AG04450 (cell line): ENCODE results near the gene TGFBR3L. TPM values are rescaled to one million over a fixed set of nuclear protein-coding genes. Genes with fewer than 3 reads are reported as not detected.

Experiments
- CTCF ChIA-PET: fragments of 300-600, 350-600 bp; formaldehyde crosslinking; extraction: SDS; loops from one replicate; lab custom pipeline; 2022; ENCODE audit warnings: antibody characterized with exemption, inconsistent platforms; lab: Charles Lee
- POLR2A ChIA-PET: fragments of 350-600 bp; formaldehyde crosslinking; extraction: SDS; loops from one replicate; lab custom pipeline; 2021; ENCODE audit warnings: antibody characterized with exemption, inconsistent platforms; lab: Yijun Ruan, JAX
- DNase-seq: peaks from one replicate; pipeline ENCODE4 v3.0.0-alpha.2; 2011; ENCODE audit warnings: low read depth, low spot score
- H3K27ac ChIP-seq: one replicate; pipeline ENCODE4 v1.5.1; 2012; ENCODE audit warnings: low read depth, low read length, control low read depth
- H3K27me3 ChIP-seq: one replicate; pipeline ENCODE4 v1.6.0; 2012; ENCODE audit warnings: low read length; ENCODE audit not compliant: control insufficient read depth, insufficient read depth
- H3K4me3 ChIP-seq: 2 replicates; pipeline ENCODE4 v1.5.1; 2011; ENCODE audit warnings: mild to moderate bottlenecking, low read depth, low read length, control low read depth
- H3K9me3 ChIP-seq: 2 replicates; pipeline ENCODE4 v1.5.1; 2012; ENCODE audit warnings: low read length; ENCODE audit not compliant: control insufficient read depth, insufficient read depth
- CTCF ChIP-seq: IDR thresholded peaks from 2 replicates; pipeline ENCODE4 v1.5.1; 2011; ENCODE audit warnings: low read depth, low read length, control low read depth, inconsistent platforms
- polyA plus RNA-seq: library from polyadenylated mRNA; depleted of rRNA; stranded (reverse); fragments of >200 nt; gene quantifications from 2 replicates; pipeline ENCODE4 v1.2.3, GENCODE V29; 2011

TGFBR3L gene
- polyA plus RNA-seq, 1 experiment = not detected

GRCh38 chr19:7924651-7925170 is 10.1 kb downstream of the TGFBR3L start:
- Histone ChIP-seq H3K4me3 (no peak overlapping the region; the same call in 1 of the 2 replicates), H3K27me3 (no peaks in the 10 kb centered on the region), H3K9me3 (no peaks in the 10 kb centered on the region), H3K27ac (no peak overlapping the region)
- ChIA-PET CTCF (interaction anchor here (0.7 kb wide), 1 partner anchor 429 kb away, joined by 10 read pairs; no protein-coding TSS in a partner anchor), POLR2A (interaction anchor here (0.6 to 1.0 kb wide), 2 partner anchors 21 to 47 kb away, joined by 3 to 9 read pairs; partner anchors contain the start of gene MAP2K7)
- DNase-seq = no peak
- no peak for TF ChIP-seq CTCF

GRCh38 chr19:7925171-7925851 is 10.7 kb downstream of the TGFBR3L start:
- Histone ChIP-seq H3K4me3 (peak overlapping the region; percentile 50), H3K27me3 (no peaks in the 10 kb centered on the region), H3K9me3 (no peaks in the 10 kb centered on the region), H3K27ac (no peak overlapping the region)
- no peak for DNase-seq
- TF ChIP-seq CTCF = peak; percentile 79
- CTCF ChIA-PET = no interaction called here
- POLR2A ChIA-PET = no interaction called here

- Histone ChIP-seq H3K9me3 (no peaks in the 10 kb centered on the region), H3K4me3 (peak within 1 kb of the TSS; percentile 57), H3K27ac (no peak within 1 kb of the TSS), H3K27me3 (no peaks in the 10 kb centered on the region)
- TF ChIP-seq CTCF = peak; percentile 7; the same call in 1 of the 2 replicates
- ChIA-PET POLR2A (no interaction called here), CTCF (interaction anchor here (1.5 kb wide), 1 partner anchor 18 kb away, joined by 3 read pairs; no protein-coding TSS in a partner anchor)
- no peak for DNase-seq
Measured at GRCh38 chr19:7926021-7926726, 11.5 kb downstream of the TGFBR3L start, which contains the start of gene CTXN1. Gene CTXN1, minus strand, starts transcription at chr19:7926135. Its CDS starts 597 bp downstream, at chr19:7925538.

- CTCF ChIA-PET = interaction anchor here (1.5 kb wide), 1 partner anchor 17 kb away, joined by 3 read pairs; no protein-coding TSS in a partner anchor
- DNase-seq = no peak
- Histone ChIP-seq H3K27me3 (no peaks in the 10 kb centered on the region), H3K27ac (no peak overlapping the region), H3K9me3 (no peaks in the 10 kb centered on the region), H3K4me3 (no peak overlapping the region)
- POLR2A ChIA-PET = interaction anchor here (0.6 kb wide), 1 partner anchor 18 kb away, joined by 3 read pairs; no protein-coding TSS in a partner anchor
- TF ChIP-seq CTCF = no peak
Measured at GRCh38 chr19:7926727-7927604, 12.3 kb downstream of the TGFBR3L start.
